Measurements from ENCODE around the gene SPRR1B. TPM values are rescaled to one million over a fixed set of nuclear protein-coding genes. Genes with fewer than 3 reads are reported as not detected.
"Not testable (repeated sequence)": the region's sequence is repeated elsewhere in the genome, so short reads cannot be mapped to it uniquely, and the experiment has no call there.

SPRR1B gene
- total RNA-seq, 1 donor from 2014 or later: not detected

GRCh38 chr1:152999818-153000217 is 31.2 kb upstream of the SPRR1B start:
- no peaks in the 10 kb centered on the region for H3K27me3 Mint-ChIP-seq
- H3K27ac Mint-ChIP-seq: no peak overlapping the region
- no peak overlapping the region for H3K4me3 Mint-ChIP-seq (ENCODE audit: low read depth)
- H3K4me1 Mint-ChIP-seq (ENCODE audit: low read depth): peaks cover 10% of the 10 kb centered on the region
- no peak for DNase-seq (ENCODE audit: low spot score, unreplicated experiment)
- H3K9me3 Mint-ChIP-seq (ENCODE audit: low read depth): peaks cover 10% of the 10 kb centered on the region
- H3K36me3 Mint-ChIP-seq (ENCODE audit: insufficient read depth): no peaks in the 10 kb centered on the region
- TF ChIP-seq CTCF (IDR thresholded peaks at IDR 0.05; ENCODE audit: unreplicated experiment): no peak

DNA sequence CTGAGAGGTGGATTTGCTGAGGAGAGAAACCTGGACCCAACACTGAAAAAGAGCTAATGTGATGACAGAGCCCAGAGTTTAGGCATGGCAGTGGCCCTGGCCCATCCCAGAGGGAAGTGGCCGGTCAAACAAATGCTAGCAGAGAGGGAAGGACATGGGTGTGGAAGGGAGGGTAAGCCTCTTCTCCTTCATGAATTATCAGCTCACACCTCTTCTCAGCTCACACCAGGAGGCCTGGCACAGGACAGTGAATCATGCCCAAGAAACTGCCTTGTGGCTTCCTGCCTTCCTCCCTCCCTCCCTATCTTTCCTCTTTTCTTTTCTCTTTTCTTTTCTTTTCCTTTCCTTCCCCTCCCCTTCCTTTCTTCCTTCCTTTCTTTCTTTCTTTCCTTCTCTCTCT is 30.7 kb upstream of the SPRR1B start:
- no peaks in the 10 kb centered on the region for H3K36me3 Mint-ChIP-seq (ENCODE audit: insufficient read depth)

DNA sequence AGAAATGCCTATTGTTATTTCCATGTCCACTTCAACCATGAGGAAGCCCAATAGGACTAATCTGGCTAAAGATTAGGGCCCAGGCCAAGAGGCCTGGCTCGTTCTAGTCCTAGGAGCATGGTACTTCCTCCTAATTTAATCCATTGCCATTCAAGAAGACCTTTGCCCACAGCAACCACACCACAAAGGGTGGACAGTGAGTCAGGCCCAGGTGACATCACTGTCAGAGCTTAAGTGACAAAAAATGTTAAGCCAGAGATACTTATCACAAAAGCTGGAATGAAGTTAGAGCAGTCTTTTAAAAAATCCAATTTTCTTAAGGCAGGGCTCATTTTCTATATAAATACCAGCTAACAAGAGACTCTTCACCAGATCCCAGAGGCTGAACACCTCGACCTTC is 29.6 kb upstream of the SPRR1B start, which contains the start of gene SPRR3:
TSS of gene SPRR3 (plus strand) at position 368 of the 400 bp plus-strand sequence. CDS start 1,272 bp downstream, outside the sequence.
- Mint-ChIP-seq H3K9me3 (ENCODE audit: low read depth) (peaks cover 5% of the 10 kb centered on the region), H3K27ac (no peak within 1 kb of the TSS), H3K36me3 (ENCODE audit: insufficient read depth) (no peaks in the 10 kb centered on the region), H3K27me3 (no peaks in the 10 kb centered on the region), H3K4me3 (ENCODE audit: low read depth) (no peak within 1 kb of the TSS), H3K4me1 (ENCODE audit: low read depth) (peaks cover 10% of the 10 kb centered on the region)
- no peak for TF ChIP-seq CTCF (IDR thresholded peaks at IDR 0.05; ENCODE audit: unreplicated experiment)
- DNase-seq (ENCODE audit: low spot score, unreplicated experiment): no peak

More for the DNA sequence above, 30.7 kb upstream of the SPRR1B start:
- Mint-ChIP-seq H3K27ac (no peak overlapping the region), H3K27me3 (no peaks in the 10 kb centered on the region), H3K9me3 (ENCODE audit: low read depth) (peaks cover 9% of the 10 kb centered on the region), H3K4me3 (ENCODE audit: low read depth) (no peak overlapping the region), H3K4me1 (ENCODE audit: low read depth) (peaks cover 10% of the 10 kb centered on the region)
- DNase-seq (ENCODE audit: low spot score, unreplicated experiment): no peak
- no peak for TF ChIP-seq CTCF (IDR thresholded peaks at IDR 0.05; ENCODE audit: unreplicated experiment)

- DNase-seq (ENCODE audit: low spot score, unreplicated experiment); H3K36me3 Mint-ChIP-seq (ENCODE audit: insufficient read depth); H3K9me3 Mint-ChIP-seq (ENCODE audit: low read depth); H3K27ac Mint-ChIP-seq; H3K27me3 Mint-ChIP-seq; H3K4me3 Mint-ChIP-seq (ENCODE audit: low read depth); H3K4me1 Mint-ChIP-seq (ENCODE audit: low read depth): not testable (repeated sequence)
These were observed 19.7 kb upstream of the SPRR1B start for GRCh38 chr1:153011235-153011758.

- DNase-seq (ENCODE audit: low spot score, unreplicated experiment); H3K36me3 Mint-ChIP-seq (ENCODE audit: insufficient read depth); H3K27me3 Mint-ChIP-seq; H3K27ac Mint-ChIP-seq; H3K4me3 Mint-ChIP-seq (ENCODE audit: low read depth); H3K9me3 Mint-ChIP-seq (ENCODE audit: low read depth): not testable (repeated sequence)
- H3K4me1 Mint-ChIP-seq (ENCODE audit: low read depth): peaks cover 13% of the 10 kb centered on the region
These were observed 9.2 kb upstream of the SPRR1B start for GRCh38 chr1:153021829-153022228.

- H3K27me3 Mint-ChIP-seq; H3K27ac Mint-ChIP-seq; DNase-seq (ENCODE audit: low spot score, unreplicated experiment); H3K36me3 Mint-ChIP-seq (ENCODE audit: insufficient read depth); H3K9me3 Mint-ChIP-seq (ENCODE audit: low read depth); H3K4me3 Mint-ChIP-seq (ENCODE audit: low read depth): not testable (repeated sequence)
- peaks cover 13% of the 10 kb centered on the region for H3K4me1 Mint-ChIP-seq (ENCODE audit: low read depth)
These were observed 8.7 kb upstream of the SPRR1B start for GRCh38 chr1:153022340-153022739.

DNA sequence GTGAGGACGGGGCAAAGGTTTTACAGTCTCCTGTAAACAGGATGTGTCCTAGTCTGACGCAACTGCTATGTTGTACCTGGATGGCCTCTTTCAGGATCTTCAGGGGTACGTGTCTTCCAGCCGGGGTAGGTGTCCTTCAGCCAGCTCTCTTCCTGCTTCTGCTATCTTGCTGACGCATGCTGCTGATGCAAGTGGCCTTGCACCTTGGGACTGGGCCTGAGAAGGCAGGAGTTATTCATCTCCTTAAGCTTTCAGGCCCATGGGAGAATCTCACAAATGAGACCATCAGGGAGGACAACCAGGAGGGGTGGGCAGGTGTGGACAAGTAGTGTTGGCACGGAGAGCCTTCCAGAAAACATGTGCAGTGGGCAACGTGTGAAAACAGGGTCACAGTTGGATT is 7.9 kb upstream of the SPRR1B start:
- Mint-ChIP-seq H3K27me3 (no peaks in the 10 kb centered on the region), H3K27ac (no peak overlapping the region), H3K9me3 (ENCODE audit: low read depth) (no peaks in the 10 kb centered on the region), H3K36me3 (ENCODE audit: insufficient read depth) (no peaks in the 10 kb centered on the region), H3K4me3 (ENCODE audit: low read depth) (no peak overlapping the region), H3K4me1 (ENCODE audit: low read depth) (peaks cover 13% of the 10 kb centered on the region)
- TF ChIP-seq CTCF (IDR thresholded peaks at IDR 0.05; ENCODE audit: unreplicated experiment): no peak
- DNase-seq (ENCODE audit: low spot score, unreplicated experiment): no peak
